Activated CD4-positive, CD25-positive, alpha-beta regulatory T cell treated with anti-CD3 and anti-CD28 coated beads, Interleukin-2, amount 50 U/mL, for 72 hours (primary cell): Measurements from ENCODE around the gene IL22RA2.

ENCODE experiments used
- DNase-seq: peaks from one replicate; pipeline ENCODE4 v3.0.0; 2021

Gene IL22RA2

DNA sequence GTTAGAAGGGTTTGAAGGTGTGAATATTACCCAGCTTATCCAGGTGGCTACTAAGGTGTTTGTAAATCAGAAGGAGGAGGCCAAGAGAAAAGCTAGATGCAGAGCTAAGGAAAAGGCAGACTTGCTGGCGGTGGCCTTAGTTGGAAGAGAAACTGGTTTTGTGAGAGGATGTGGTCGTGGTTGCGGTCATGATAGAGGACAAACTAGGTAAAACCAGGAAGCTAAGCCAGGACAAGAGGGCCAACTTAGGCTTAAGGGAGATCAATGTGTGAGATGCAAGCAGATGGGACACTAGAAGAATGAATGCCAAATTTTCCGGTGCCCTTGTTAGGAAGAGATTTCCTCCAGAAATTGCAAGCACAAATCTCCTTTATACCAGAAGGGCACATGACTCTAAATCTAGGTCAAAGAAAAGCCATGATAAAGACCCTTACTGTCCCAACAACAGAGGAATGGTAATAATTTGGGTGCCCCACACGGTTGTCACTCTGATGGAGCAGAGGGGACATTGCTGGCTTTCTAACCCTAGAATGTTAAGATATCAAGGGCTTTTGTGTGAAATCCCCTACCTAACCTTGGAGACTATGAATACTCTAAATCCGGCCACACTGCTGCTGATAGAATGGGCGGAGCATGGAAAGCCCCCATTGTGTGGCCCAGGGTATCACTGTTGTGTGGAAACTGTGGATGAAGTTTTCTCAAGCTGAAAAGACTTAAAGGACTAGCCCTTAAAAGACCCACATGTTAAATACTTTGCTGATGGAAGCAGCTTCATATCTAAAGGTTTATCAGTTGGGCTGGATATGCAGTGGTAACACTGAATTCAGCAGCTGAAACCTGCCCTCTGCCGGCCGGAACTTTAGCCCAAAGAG, 7.8 kb downstream of the IL22RA2 start:
- DNase-seq: no peak

DNA sequence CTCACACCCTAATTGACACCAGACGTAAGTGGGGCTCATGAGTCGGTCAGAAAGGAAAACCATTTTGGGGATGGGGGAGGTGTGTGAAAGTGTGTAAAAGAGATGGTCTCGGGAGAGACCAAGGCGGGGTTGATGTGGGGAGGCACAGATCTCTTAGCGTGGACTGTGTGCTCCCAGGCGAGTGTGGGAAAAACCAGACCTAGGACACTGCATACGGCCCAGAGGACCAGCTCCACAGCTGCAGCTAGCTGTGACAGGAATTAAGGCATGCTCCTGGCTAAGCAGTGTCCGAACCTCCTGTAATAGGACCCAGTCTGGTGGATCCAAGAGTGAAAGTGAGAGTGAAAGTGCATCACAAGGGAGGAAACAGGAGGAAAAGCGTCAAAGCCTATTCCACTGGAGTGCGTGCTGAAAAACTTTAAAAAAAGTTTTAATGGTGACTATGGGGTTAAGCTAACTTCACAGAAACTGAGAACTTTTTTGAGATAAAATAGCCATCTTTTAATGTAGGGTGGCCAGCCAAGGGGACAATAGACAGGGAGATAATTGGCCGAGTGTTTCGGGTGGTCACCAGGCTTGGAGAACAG, 9.6 kb downstream of the IL22RA2 start:
- DNase-seq: no peak

DNA sequence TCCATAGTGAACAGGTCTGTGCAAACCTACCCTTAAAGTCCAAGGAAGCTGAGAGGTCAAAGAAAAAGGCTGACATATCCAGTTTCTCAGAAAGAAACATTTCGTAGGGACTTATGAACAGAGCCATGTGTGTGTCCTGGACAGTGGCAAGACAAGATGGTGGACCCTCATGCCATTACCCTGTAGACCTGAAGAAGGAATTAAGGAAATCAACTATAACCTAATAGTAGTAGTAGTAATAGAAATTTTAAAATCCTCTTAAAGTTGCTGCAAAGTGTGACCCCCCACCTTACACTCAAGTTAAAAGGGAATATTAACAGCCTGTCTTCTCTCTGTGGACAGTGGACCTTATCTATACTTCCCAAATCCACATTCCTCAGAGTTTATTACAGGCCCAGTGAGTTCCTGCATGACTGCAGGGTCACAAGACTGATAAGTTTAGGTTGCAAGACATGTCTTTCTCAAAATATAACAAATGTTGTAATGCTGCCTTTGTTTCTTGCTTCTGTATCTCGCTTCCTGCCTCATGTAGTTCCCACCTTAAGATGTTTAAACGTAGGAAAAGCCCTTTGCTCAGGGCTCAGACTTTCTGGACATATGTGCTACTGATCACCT, 10.6 kb downstream of the IL22RA2 start:
- no peak for DNase-seq

DNA sequence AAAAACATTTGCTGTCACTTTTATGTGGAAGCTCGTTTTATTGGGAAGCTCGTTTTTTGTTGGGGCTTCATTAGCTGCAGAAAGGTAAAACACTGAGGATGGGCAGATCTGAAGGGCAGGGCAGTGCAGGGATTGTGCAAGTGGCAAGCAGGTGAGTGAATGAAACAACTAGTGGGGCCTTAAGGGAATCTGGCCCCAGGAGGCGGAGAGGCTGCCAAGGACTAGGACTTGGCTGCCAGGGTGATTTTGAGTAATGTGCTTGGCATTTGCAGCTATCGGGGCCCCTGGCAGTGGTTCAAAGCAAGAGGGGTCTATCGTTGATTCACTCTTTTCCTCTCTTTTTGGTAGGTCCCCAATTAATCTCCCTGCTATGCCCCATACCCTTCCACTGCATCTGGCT, 11.5 kb downstream of the IL22RA2 start:
- no peak for DNase-seq

DNA sequence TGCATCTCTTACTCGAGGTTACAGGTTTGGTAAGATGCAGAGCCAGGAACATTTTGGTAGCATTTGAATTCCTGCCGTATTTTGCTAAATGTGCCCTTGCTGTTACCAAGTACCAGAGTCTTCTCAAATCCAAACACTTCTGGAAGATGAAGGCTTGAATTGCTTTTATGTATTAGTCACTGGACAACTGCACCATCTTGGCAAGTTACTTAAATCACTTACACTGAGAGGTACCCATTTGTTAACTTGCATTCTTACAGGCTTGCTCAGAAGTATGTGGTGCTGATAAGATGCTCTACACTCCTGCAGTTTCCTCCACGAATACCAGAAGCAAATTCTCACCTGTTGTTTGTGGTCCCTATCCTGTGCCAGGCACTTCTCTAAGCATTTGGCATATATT, 12.7 kb downstream of the IL22RA2 start:
- no peak for DNase-seq

DNA sequence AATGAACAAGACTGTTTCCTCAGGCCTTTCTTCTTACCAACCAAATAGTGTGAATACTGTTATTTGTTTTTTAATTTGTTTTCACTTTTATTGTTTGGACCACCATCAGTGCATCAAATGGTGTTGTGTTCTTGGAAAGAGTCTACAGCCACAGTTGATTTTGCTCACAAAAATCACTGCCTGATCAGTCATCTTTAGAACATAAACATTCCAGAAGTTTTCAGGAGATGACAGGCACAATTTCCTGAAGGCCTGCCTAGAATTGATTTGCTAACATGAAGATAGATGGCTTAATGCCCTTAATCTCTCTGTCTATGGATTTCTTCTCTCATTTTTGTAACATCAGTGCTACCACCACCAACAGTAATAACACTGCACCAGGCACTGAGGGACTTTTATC, 13.5 kb downstream of the IL22RA2 start:
- DNase-seq: no peak

DNA sequence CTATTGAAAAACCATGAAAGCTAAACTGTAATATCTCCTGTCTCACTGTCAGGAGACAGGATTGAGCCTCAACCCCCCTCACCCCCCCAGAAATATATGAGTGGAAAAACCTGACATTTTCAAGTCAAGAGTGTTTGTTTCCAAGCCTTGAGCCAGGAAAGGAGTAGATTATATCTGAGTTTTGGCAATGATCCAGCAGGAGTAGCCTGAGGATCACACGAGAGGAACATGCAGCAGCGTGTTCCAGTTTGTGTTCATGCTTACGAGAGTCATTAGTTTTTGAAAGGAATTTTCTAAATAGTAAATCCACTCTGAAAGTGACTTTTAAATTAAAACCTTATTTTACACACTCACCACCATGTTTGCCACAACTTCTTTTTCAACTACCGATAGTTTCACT, 15.8 kb downstream of the IL22RA2 start:
- no peak for DNase-seq

DNA sequence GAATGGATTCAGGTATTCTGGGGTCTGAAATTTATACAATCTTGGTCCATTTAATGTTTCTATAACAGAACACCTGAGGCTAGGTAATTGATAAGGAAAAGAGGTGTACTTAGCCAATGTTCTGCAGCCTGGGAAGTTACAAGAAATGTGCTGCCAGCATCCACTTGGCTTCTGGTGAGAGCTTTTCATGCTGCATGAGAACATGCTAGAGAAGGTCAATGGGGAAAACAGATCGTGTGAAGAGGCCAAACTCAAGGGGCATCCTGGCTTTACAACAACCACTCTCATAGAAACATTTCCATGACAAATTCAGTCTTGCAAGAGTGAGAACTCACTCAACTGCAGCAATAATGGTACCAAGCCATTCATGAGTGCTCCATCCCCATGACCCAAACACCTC, 16.8 kb downstream of the IL22RA2 start:
- no peak for DNase-seq

DNA sequence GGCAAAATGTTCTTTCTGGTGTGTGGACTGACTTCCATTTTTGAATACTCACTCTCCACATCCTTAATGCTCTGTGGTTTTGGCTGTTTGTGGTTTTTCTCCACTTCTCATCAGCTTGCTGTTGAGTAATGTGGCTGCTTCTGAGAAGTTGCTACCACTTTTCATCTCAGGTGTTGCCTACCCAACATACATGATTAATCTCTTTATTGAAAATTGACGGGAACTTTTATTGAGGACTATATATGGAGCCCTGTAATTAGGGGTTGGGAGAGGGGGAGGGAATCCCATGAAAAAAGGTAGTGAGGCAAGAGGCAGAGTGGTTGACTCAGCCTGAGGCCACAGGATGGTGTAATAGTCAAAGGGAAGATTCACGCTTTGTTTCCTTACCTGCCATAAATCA, 17.6 kb downstream of the IL22RA2 start:
- no peak for DNase-seq

DNA sequence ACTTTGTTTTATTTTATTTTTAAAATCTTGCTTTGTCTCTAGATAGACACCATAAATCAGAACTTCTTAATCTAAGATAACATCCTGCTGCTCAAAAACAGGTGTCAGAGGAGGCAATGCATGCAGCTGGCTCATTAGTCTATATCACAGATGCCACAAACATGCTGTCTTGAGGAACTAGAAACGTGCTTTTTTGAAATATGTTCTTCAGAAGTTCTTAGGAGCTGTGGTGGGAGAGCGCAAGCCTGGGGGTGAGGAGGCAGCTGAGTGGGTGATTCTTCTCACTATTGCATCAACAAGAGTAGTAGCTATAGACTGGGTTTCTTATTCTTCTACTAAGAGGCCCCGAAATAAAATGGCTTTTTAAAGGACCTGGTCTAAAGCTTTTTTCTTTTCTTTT, 23.4 kb downstream of the IL22RA2 start:
- no peak for DNase-seq

DNA sequence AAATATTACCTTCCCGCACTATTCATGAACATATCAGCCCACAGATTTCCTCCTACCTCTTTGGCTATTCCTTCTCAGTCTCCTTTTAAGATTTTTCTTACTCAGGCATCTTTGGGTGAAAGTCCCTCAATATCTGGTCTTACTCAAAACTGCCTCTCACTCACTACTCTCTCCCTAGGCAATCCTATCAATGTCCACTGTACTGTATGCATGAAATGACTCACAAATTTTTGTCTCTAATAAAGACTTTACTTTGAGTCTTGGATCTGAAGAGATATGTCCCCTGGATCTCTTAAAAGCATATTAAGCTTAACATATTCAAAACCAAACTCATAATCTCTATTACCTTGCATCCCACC, 24.4 kb downstream of the IL22RA2 start:
- DNase-seq: no peak

DNA sequence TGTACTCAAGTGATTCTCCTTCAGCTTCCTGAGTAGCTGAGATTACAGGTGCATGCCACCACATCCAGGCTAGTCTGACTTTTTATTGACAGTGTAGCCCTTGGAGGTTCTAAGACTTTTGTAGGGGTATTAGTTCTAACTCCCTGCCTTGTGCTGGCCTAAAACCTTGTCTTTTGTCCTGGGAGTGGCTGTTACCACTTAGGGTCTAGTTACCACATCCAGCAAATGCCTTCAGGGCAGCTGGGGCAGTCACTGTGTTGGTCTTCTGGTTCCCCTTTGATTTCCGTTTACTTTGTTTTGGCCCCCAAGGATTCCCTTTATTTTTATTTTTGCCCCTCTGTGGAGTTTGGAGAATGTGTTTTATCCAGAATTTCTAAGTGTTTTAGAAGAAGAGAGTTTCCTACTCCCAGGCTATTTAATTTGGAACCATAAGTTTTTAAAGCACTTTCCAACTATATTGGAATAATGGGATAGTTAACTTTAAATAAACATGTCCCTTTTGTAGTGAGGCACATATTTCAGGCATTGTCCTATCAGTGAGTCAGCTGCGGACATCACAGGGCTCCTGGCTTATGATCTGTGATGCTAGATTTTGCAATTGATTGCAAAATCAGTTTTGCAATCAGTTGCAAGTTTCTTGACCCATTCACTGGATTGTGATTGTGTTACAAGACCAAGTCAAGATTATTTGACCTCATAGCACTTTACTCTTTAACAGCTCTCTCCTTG, 25.0 kb downstream of the IL22RA2 start:
- no peak for DNase-seq

DNA sequence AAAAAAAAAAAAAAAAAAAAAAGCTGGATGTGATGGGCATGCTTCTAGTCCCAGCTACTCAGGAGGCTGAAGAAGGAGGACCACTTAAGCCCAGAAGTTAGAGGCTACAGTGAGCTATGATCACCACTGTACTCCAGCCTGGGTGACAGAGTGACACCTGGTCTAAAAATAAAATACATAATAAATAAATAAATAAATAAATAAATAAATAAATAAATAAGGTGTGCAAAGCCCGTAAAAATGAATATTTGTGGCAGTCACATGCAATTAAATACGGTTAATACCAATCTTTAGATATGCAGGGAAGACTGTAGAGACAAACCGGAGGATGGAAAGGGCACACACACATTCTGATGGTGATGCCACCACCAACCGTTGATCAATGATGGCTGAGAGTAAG, 26.2 kb downstream of the IL22RA2 start:
- DNase-seq: no peak

DNA sequence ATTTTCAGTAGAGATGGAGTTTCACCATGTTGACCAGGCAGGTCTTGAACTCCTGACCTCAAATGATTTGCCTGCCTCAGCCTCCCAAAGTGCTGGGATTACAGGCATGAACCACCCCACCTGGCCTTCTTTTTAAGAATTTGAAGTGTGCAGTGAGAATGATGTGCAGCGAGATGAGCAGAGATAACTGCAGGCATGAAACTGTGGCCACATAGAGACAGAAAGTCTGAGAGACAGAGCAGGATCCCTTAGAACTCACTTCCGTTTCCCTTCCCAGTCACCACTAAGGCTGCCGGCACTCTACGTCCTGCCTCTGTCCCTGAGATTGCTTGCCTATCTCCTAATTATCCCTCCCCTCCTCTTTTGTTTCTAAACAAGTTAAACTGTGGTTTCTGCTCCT, 27.2 kb downstream of the IL22RA2 start:
- no peak for DNase-seq

DNA sequence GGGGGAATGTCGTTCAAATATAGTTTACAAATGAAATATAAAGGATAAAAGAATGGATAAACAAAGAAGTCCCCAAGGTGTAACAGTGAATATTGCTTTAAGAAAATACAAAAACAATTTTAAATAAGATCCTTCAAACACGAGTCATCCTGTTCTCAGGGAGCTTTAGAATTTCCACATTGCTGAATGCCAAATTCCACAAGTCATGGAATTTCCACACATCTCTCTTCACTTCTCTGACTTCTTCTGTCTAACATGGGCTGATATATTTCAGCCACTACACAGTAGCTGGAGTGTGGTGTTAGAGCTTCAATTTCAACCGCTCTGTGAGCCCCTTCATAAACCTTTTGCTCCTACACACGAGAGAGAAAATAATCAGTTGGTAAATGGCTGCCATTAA, 28.0 kb downstream of the IL22RA2 start:
- DNase-seq: no peak

DNA sequence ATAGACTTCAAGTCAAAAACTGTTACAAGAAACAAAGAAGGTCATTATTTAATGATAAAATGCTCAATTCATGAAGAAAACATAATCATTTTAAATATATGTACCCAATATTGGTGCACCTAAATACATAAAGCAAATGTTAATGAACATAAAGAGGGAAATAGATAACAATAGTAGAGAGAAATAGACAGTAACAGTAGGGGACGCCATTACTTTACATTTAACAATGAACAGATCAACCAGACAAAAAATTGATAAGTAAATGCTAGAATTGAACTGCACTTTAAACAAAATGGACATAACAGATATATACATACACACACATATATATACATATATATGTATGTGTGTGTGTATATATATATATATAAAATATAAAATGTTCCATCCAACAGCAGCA, 37.4 kb downstream of the IL22RA2 start:
- DNase-seq: no peak

DNA sequence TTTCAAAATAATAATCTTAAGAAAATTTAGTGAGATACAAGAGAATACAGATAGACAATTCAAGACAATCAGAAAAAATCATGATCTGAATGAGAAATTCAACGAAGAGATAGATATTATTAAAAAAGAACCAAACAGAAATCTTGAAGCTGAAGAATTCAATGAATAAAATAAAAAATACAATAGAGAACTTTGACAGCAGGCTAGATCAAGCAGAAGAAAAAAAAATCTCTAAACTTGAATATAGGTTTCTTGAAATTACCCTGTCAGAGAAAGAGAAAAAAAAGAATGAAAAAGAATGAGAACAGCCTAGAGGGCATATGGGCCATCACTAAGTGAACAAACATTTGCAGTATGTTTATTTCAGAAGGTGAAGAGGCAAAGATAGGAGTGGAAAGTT, 39.0 kb downstream of the IL22RA2 start:
- no peak for DNase-seq

DNA sequence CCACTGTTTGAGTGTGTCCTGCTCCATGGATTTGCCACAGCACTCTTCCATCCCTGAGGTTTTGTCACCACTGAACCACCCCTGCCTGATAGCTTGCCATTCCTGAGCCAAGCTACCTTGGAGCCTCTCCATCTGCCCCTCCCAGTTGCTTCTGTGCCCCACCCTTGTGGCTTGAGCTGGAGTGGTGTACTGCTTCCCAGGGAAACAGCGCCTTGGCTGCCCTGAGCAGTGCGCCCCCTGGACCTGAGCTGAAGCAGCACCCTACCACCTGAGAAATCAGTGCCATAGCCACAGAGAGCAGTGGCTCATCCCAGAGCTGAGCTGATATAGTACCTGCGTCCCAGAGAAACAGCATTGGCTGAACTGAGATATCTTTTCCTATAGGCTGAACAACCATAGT, 40.3 kb downstream of the IL22RA2 start:
- no peak for DNase-seq

DNA sequence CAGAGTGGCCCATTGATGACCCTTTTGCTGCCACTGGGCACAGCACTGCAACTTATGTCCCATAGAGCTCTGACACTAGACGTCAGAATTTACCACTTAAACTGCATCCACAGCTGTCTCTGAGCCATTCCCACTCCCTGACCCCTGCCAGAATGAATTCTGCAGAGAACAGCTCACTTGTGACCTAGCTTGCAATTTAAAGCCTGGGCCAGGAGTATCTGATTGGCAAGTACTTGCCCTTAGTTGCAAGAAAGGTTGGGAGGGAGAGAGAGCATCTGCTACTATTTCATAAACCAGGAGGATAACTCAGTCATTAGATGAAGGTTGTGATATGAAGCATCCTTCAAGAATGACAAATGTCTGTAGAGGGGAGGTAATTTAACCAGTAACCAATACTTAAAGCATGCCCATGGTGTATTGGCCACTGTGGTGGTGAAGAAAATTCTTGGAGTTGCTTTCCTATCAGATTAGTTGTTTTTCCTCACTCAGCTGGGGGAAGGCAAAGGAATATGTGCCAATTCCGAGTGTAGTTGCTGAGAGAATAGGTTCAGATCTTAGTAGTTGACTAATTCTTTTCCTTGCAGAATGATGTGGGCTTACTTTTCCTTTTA, 46.5 kb downstream of the IL22RA2 start:
- DNase-seq: no peak

DNA sequence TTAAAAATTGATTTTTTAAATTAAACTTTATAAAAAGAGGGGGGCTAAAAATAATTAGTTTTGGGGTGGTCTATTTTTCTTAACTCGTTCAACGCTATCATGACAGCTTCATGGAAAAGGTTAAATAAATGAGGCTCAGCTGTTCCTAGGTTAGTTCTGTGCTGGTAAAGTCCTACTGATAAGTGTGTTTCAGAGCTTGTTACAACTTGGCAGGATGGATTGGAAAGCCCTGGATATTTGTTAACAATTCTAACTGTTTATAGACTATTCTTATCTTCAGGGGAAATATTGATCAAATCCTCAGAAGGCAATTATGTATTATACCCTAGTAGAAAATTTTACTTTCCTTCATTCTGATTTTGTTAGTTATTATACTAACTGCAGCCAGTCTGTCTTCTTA, 50.4 kb downstream of the IL22RA2 start:
- no peak for DNase-seq

DNA sequence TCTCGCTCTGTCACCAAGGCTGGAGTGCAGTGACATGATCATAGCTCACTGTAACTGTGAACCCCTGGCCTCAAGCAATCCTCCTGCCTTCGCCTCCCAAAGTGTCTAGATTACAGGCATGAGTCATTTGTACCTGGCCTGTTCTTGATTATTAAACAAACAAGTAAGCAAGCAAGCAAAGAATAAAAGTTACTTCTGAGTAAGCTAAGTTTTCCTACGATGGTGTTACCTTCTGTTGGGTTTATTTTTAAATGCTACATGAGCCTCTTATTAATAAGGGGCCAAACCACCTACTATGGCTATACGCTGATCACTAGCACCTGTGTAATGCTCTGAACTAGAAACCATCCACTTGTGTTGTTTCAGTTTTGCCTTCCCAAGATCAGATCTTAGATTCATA, 50.8 kb downstream of the IL22RA2 start:
- no peak for DNase-seq

DNA sequence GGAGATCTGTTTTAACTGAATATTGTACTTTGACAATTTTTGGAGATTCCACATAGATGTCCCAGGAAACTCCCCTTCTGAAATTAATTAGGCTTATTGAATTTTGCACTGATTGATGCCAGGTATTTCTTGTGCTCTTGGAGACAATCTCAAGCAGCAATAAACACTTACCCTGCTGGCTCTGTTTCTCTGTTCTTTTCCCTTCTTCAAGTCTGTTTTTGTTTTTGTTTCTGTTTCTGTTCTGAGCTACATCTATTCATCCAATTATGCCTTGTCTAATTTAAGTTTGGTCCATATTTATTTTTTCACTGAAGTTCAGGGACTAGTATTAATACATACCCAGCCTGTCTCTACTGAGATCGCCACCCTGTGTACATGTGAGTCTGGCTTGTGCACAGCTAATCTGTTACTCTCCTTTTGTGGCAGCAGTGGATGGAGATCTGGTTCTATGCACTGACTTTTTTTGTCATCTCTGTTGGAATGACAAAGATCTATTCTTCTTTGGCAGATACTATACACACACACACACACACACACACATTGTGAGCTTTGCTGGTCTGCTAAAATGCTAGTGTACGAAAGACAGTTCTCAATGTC, 51.9 kb downstream of the IL22RA2 start:
- no peak for DNase-seq

DNA sequence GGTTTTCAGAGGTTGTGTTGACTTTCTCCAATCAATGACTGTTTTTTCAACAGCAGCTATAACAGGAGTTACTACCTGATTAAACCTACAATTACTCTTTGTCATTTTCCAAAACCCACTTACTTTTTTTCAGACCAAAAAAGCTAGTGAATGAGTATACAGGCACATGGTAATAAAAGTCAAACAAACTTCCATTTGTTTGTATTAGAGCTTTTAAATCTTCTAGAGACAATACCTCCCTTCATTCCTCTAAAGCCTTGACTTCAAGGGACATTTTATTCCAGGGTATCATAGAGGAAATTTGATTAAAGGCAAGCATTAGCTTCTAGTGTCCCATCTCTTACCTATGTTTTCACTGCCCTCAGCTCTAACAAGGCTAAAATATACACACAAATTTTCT, 52.7 kb downstream of the IL22RA2 start:
- DNase-seq: no peak
